ENCODE measurements around the gene RTN1.

Gene RTN1

GRCh38 chr14:59787045-59787674 lies 83.4 kb downstream of the RTN1 start:
- DNase-seq, result no peak

DNA sequence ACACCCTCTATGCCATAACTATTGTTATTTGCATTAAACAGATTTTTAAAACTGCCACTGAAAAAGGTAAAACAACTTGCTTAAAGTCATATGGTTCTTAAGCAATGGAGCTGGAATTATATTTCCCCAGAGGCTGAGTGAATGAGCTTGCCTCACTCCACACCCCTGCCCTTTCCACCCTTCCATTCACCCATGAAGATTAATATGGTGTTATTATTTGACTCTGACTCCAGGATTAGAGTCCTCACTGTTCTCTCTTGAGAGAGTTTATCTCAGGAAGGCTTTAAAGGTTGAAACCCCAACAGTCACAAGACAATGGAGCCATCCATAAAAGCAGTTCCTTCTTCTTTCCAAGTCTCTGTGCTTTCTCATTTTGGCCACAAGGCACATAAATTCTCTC lies 84.9 kb downstream of the RTN1 start:
- no peak for DNase-seq

GRCh38 chr14:59782760-59783159 lies 87.8 kb downstream of the RTN1 start:
- DNase-seq, result no peak

- no peak for DNase-seq
Measured at GRCh38 chr14:59777006-59777579, 93.5 kb downstream of the RTN1 start.

GRCh38 chr14:59776468-59776867 lies 94.1 kb downstream of the RTN1 start:
- DNase-seq, result no peak

DNA sequence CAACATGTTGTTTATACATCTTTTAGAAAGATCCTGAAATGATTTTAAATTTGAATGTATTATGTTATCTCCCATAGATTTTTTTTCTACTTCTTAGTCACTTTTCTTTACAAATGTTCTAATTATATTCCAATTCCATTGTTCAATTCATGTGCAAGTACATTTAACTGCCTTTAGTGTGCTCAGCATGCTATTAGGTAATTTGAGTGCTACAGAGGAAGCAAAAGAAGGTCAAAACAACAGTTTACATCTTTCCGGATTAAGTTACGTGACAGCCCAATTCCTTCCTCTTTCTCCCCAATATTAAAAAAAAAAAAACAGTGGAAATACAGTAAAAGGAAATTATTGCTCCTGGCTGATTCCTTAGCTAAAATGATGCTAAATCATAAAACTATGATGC lies 98.3 kb downstream of the RTN1 start:
- no peak for DNase-seq

GRCh38 chr14:59771577-59771976 lies 99.0 kb downstream of the RTN1 start:
- no peak for DNase-seq

DNA sequence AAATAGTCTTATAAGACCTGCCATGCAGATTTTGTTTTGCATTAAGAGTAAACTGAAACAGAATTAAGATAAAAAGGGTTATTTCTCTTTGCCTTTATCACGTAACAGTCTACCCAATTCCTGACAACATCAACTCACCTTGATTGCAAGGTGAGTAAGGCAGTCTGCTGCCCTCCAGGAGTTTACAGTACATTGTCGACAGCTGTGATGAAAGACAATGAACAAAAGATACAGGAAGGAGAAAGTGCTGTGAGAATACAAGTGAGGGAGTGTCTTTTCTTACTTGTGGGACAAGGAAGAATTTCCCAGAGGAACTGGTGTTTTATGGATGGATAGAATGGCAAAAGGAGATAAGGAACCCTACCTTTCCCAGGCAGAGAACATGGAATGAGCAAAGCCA lies 101.0 kb downstream of the RTN1 start:
- DNase-seq, result no peak

- DNase-seq, result no peak
Measured at GRCh38 chr14:59768855-59769375, 101.7 kb downstream of the RTN1 start.

DNA sequence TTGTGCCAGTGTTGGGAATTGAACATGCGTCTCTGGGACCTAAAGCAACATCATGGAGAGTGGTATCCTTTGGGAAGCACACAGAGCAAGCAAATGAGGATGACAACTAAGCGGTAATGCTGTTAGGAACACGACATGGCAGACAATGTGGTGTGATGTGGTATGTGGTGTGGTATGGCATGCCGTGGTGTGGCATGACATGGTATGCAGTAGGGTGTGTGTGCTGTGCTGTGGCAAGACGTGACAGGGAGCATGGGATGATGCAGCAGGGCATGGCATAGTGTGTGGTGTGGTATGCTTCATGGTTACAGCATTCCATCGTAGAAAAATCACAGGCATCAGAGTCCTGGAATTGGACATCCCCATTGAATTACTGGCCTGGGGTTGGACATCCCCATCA lies 108.7 kb downstream of the RTN1 start:
- no peak for DNase-seq

DNA sequence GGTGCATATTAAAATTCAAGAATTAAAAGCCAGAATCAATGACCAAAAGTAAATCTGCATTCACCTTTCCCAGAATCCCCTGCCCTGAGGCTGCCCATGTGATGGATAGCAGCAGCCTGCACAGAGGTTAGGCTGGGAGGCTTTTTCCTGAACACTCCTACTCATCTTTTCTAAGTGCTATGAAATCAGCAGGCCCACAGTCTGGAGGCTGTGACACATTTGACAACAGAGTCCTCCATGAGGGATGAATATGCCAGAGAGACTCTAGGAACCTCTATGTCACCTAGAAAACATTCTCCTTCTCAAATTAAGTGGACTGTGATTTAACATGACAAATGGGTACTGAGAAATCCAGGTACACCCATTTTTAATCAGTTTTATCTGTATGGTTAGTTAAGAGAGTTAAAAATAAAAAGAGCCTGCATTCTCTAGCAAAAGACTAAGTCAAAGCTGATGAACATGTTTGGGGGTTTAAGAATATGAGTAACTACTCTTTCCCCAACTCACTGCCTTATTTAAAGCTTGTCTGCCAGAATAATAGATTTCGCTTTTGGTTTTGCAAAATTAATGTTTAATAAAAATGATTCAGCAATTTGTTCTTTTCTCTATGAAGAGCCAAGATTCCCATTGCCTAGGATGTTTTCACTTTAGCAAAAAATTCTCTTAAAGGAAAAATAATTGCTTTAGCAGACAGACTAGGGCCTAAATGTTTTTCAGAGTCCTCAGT lies 115.0 kb downstream of the RTN1 start:
- DNase-seq, result no peak

GRCh38 chr14:59754256-59754655 lies 116.3 kb downstream of the RTN1 start:
- DNase-seq, result no peak

- no peak for DNase-seq
Measured at GRCh38 chr14:59753512-59753911, 117.1 kb downstream of the RTN1 start.

DNA sequence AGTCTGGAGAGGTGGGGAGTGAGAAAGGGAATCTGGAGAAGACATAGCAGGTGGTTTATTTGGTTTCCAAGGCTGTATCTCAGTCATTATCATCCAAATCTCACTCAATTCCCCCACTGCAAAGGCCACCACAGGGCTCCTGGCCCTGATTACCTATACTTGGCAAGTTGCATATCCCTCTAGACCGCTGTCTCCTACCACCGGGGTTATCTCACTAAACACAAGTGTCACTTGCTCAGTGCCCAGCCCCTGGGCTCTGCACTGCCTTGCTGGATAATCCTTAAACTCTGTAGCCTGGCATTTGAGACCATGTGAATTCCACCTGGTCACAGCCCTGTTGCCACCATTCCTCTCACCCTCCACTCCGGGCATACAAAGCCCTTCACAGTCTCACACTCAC lies 119.0 kb downstream of the RTN1 start:
- DNase-seq, result no peak

DNA sequence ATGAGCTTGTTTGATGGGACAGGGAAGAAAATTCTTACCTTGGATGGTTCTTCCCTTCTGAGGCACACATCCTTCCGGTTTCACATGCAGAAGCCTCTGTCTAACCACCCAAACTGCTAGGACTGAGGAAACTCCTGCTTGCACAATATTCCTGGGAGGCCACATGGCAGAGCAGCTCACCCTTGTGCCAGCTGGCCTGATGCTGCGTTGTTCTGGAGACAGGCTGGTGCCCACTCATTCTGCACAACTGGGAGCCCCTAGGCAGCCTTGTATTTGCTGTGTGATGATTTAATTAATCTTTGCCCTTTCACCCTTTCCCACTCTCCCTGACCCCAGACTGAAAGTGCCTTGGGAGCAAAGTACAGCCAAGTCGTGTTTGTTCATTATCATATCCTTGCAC lies 130.8 kb downstream of the RTN1 start:
- no peak for DNase-seq

GRCh38 chr14:59728304-59728703 lies 142.3 kb downstream of the RTN1 start:
- DNase-seq, result no peak

DNA sequence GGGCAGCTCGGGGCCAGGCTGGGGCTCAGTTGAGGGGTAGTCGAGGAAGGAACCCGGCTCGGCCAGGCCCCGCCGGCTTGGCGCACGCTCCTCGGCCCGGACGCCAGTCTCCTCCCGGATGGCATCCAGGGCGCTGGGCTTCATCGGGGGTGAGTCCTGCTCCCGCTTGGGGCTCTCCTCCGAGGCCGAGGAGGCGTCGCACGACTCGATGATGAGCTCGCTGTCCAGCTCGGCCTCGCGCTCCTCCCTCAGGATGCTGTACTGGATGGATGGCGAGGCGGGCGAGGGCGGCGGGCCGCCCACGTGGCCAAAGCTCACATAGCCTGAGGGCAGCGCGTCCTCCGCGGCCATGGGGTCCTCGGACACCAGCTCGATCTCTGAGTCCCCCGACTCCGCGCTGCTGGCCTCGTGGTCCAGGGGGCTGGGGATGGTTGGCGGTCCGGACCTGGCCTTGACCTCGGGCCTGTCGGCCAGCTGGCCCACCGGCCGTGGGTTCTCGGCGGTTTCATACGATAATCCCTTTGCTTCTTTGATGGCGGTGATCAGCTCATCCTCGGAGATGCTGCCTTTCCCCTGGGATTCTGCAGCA lies 143.4 kb downstream of the RTN1 start:
- DNase-seq, result no peak

DNA sequence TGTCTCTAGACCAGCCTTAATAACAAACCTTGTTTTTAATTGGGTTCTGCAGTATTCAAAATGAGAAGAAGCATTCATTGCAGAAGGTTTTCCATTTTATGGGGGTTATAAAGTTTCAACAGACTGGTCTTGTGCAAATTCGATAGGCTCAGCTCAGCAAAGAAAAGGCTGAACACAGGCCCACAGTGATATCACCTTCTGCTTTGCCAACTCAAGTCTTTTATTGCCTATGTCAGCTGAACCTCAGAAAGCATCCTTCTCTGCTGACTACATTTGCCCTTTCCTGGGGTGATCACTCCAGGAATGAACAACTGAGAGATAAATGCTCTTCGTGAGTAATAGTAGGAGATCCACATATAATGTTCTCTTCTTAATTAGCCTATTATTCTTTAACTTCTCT lies 159.5 kb downstream of the RTN1 start:
- DNase-seq, result no peak

DNA sequence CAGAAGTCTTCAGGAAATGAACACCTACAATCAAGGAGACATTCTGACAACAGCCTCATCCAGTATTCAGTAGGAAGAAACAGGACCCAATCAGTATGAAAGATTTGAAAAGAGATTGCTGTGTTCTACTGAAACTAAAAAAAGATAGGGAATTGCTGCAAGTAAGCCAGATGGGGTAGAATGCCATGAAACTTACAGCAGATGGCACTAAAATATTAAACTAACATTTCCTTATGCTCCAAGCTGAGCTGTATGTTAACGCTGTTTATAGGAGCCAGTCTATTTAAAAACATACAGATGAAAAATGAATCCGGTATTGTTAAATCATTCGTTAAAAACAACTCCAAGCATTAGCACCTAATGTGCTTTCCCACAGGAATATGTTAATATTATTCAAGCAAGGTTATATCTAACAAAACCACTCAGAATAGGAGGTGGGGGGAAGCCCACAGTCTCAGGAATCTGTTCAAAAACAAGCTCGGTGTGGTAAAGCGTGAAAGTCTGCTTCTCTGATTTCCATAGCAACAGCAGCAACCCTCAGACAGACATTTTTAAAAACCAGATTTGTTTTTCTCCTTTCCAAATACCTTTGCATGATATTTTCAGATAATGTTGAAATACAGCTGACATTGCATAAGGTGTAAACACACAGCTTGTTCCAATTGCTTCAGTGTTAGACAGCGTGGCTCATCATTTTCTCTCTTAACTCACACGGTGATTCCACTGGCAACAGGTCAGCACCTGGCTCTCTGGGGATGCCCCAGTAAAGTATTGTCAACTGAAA lies 162.6 kb downstream of the RTN1 start:
- no peak for DNase-seq

- no peak for DNase-seq
Measured at GRCh38 chr14:59705866-59706265, 164.7 kb downstream of the RTN1 start.

DNA sequence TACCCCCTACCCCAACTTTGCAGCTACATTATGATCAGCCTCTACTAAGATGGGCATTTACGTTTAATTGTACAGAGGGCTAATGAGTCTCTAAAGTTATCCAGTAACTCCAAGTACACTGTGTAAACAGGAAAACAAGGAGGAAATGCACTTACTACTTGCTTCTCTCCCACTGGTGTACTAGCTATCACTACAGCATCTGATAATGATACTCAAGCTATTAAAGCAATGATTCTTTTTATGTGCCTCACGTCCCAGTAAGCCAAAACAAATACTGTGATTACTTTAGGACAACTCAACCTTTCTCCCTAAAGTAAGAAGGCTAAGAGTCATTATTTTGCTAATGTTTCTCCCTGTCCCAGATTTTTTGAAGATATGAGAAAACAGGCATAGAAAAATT lies 165.3 kb downstream of the RTN1 start:
- no peak for DNase-seq

DNA sequence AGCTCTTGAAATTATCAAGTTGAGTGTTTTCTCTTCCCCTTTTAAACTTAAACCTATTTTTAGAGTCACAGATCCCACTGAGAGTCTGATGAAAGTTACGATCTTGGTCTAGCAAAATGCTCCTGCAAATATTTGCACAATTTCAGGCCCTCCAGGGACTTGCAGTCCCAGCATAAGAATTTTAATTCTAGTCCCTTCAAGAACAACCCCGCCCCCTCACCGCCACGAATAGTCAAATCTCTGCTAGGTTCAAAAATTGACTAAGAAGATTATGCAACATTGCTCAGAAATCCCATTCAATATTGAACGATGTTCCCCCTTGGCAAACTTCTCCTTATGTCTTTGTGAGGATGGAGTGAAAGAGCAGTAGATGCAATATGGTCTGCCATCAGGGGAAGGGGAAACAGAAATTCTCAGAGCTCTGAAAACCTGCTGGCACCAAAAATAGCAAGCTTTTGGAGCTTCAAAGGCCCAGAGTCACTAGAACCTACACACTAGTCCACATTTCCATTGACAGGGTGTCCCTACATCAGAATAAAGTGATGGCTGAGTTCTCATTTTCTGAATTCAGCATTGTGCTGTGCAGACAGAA lies 166.4 kb downstream of the RTN1 start:
- DNase-seq, result no peak

DNA sequence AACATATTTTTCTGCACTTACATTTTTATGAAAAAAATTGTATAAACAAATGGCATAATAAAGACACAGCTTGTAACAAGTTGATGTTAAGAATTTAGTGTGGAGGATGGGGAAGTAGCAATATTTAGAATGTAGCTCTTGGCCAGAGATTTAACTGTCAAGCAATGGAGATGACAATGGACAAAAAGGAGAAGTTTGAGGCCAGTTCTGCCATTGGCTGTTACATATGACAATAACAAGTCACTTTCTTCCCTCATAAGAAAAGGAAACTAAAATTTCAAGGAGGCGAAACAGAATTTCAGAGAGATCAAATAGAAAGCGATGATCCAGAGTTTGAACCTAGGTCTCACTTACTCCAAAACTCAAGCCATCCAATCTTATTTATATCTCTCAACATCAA lies 171.1 kb downstream of the RTN1 start:
- DNase-seq, result no peak
